ENCODE measurements around the gene ANKS1A.
A peak's percentile ranks its signal among the peaks of the same experiment; 100 is the strongest.
"Not testable (repeated sequence)": the region's sequence is repeated elsewhere in the genome, so short reads cannot be mapped to it uniquely, and the experiment has no call there.

ANKS1A gene

GRCh38 chr6:35108309-35108885 is 219.3 kb downstream of the ANKS1A start:
- CTCF ChIA-PET: no interaction called here
- Mint-ChIP-seq H3K27ac (no peak overlapping the region), H3K9me3 (no peaks in the 10 kb centered on the region), H3K4me3 (no peak overlapping the region), H3K27me3 (peaks cover 9% of the 10 kb centered on the region), H3K36me3 (no peaks in the 10 kb centered on the region), H3K4me1 (no peaks in the 10 kb centered on the region)
- DNase-seq: no peak

DNA sequence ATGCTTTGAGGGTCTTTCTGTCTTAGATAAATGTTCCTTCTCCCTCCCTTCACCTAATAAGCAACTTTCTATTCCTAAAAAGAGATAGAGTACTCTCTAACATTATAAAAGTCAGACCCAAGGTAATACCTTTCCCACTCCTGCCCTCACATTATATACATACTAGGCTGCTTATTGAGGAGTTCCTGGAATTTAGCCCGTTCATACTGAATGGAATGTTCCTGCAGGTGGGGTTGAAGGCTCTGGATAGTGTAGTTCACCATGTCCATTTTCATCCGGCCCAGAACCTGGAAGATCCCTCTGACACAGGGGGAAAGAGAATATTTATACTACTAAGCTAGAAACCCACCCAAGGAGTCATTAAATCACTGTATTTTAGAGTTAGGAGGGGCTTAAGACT is 231.7 kb downstream of the ANKS1A start:
- no peak for DNase-seq
- Mint-ChIP-seq H3K36me3 (no peaks in the 10 kb centered on the region), H3K27me3 (peaks cover 8% of the 10 kb centered on the region), H3K9me3 (no peaks in the 10 kb centered on the region), H3K4me3 (no peak overlapping the region), H3K27ac (no peak overlapping the region), H3K4me1 (no peaks in the 10 kb centered on the region)
- CTCF ChIA-PET: no interaction called here

DNA sequence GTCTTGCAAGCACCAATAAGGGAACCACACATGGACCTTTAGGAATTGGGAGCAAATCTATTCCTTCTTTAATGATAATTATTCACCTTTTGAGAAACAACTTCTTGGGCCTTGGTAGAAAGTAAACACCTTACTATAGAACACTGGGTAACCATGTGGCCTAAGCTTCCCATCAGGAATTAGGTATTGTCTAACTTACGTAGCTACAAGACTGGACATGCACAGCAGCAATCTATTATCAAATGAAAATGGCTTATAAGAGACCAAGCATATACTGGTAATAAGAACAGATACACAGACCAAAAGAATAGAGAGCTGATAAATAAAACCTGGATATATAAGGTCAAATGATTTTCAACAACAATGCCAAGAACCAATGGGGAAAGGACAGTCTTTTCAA is 235.3 kb downstream of the ANKS1A start:
- Mint-ChIP-seq H3K27me3 (peaks cover 23% of the 10 kb centered on the region), H3K9me3 (no peaks in the 10 kb centered on the region), H3K4me3 (no peak overlapping the region), H3K36me3 (no peaks in the 10 kb centered on the region), H3K27ac (no peak overlapping the region), H3K4me1 (no peaks in the 10 kb centered on the region)
- CTCF ChIA-PET: no interaction called here
- no peak for DNase-seq

DNA sequence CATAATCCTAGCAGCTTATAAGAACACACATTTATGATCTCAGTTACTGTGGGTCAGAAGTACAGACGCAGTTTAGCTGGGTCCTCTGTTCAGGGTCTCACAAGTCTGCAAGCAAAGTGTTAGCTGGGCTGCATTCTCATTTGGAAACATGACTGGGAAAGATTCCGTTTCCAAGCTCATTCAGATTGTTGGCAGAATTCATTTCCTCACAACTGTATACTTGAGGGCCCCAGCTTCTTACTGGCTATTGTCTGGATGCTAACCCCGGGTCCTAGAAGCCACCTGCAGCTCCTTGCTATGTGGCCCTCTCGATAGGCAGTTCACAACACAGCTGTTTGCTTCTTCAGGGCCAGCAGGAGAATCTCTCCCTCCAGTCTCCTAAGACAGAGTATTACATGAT is 239.0 kb downstream of the ANKS1A start:
- no peak for DNase-seq
- H3K27me3 Mint-ChIP-seq: peaks cover 27% of the 10 kb centered on the region
- CTCF ChIA-PET: interaction anchor here (1.3 to 2.4 kb wide), 3 partner anchors 11 to 17 kb away, joined by 4 to 10 read pairs (median 7); no protein-coding TSS in a partner anchor
- H3K9me3 Mint-ChIP-seq: no peaks in the 10 kb centered on the region
- H3K4me3 Mint-ChIP-seq: no peak overlapping the region
- no peaks in the 10 kb centered on the region for H3K36me3 Mint-ChIP-seq
- no peak overlapping the region for H3K27ac Mint-ChIP-seq
- no peaks in the 10 kb centered on the region for H3K4me1 Mint-ChIP-seq

DNA sequence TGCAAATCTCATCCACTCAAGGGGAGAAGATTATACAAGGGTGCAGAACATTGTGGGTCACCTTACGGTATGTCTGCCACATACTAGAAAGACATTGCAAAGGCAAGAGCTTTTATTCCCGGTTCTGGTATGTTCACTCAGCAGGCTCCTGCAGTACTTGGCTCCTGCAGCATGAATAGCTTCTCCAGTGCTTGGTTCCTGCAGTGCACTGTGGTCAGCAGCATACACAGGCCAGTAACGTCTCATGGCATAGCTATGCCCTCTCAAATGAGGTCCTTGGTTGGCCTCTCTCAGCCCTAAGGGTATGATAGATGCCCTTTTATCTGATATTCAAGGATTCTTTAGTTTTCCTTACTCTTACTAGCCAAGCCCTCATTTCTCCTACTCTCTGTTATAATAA is 239.4 kb downstream of the ANKS1A start:
- DNase-seq: no peak
- no peak overlapping the region for H3K27ac Mint-ChIP-seq
- H3K4me1 Mint-ChIP-seq: no peaks in the 10 kb centered on the region
- peaks cover 27% of the 10 kb centered on the region for H3K27me3 Mint-ChIP-seq
- CTCF ChIA-PET: interaction anchor here (1.1 to 2.4 kb wide), 4 partner anchors 11 to 142 kb away, joined by 3 to 10 read pairs (median 6); no protein-coding TSS in a partner anchor
- H3K9me3 Mint-ChIP-seq: no peaks in the 10 kb centered on the region
- H3K36me3 Mint-ChIP-seq: no peaks in the 10 kb centered on the region
- H3K4me3 Mint-ChIP-seq: no peak overlapping the region

DNA sequence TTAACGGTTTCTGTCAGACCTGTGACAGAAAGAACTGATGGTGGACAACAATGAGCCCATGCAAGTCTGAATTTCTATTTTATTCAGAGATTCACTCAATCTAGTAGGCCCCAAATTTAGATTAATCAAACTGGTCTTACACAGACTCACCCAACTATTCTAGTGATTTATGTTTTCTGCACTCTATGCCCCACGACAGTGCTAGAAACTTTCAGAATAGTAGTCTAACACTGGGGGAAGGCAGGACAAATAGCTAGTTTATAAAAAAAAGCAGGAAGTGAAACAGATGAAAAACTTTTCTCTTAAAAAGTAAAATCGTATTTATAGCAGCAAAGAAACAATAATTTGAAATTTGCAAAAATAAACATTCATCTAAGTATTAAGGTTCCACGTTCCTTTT is 247.1 kb downstream of the ANKS1A start:
- Mint-ChIP-seq H3K9me3 (no peaks in the 10 kb centered on the region), H3K4me1 (peaks cover 10% of the 10 kb centered on the region), H3K27ac (no peak overlapping the region), H3K36me3 (no peaks in the 10 kb centered on the region), H3K4me3 (no peak overlapping the region), H3K27me3 (peaks cover 14% of the 10 kb centered on the region)
- no peak for DNase-seq
- CTCF ChIA-PET: no interaction called here

- H3K4me3 Mint-ChIP-seq, H3K9me3 Mint-ChIP-seq, H3K36me3 Mint-ChIP-seq, DNase-seq, H3K27ac Mint-ChIP-seq: not testable (repeated sequence)
- CTCF ChIA-PET: interaction anchor here (1.1 to 3.7 kb wide), 3 partner anchors 22 to 151 kb away, joined by 3 to 56 read pairs (median 6); no protein-coding TSS in a partner anchor
- Mint-ChIP-seq H3K4me1 (peaks cover 20% of the 10 kb centered on the region), H3K27me3 (peaks cover 24% of the 10 kb centered on the region)
These were observed 249.1 kb downstream of the ANKS1A start for GRCh38 chr6:35138191-35138590.

GRCh38 chr6:35139470-35139869 is 250.4 kb downstream of the ANKS1A start:
- H3K9me3 Mint-ChIP-seq: no peaks in the 10 kb centered on the region
- H3K4me1 Mint-ChIP-seq: peaks cover 22% of the 10 kb centered on the region
- CTCF ChIA-PET: interaction anchor here (0.6 to 3.7 kb wide), 22 partner anchors 9 to 725 kb away, joined by 3 to 56 read pairs (median 4); no protein-coding TSS in a partner anchor
- H3K27me3 Mint-ChIP-seq: peaks cover 27% of the 10 kb centered on the region
- DNase-seq: no peak
- no peak overlapping the region for H3K4me3 Mint-ChIP-seq
- H3K36me3 Mint-ChIP-seq: no peaks in the 10 kb centered on the region
- H3K27ac Mint-ChIP-seq: no peak overlapping the region

DNA sequence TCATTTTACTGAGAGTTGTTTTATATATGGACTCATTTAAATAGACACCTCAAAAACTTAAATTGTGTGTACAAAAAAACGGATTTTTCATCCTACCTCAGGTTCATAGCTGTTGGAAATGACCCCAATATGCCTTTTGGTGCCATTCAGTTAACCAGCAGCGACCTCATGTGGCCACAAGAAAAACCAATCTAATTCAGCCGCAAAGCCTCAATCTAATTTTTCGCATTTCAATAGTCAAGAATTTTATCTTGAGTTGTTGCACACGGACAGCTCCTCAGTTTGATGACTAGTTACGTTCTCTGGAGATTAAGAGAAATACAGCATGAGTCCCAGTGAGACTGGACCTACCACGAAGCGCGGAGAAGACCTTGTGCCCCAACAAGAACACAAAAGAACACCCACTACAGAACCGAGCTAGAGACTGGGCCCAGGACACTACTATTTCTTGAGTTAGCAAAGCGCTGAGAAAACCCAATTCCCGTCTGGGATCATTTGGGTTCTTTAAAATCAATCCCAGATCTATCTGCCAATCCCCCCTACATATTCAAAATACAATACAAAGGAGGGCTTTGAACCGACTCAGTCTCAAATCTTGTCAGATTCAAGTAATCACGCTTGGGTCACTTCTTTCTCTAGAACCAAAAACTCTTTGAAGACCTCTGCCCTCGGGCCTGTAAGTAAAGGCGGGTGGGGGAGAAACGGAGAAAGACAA is 251.0 kb downstream of the ANKS1A start:
- no peak overlapping the region for H3K4me3 Mint-ChIP-seq
- CTCF ChIA-PET: interaction anchor here (0.6 to 3.7 kb wide), 24 partner anchors 8 to 725 kb away, joined by 3 to 56 read pairs (median 3); no protein-coding TSS in a partner anchor
- H3K27ac Mint-ChIP-seq: no peak overlapping the region
- peaks cover 27% of the 10 kb centered on the region for H3K27me3 Mint-ChIP-seq
- H3K4me1 Mint-ChIP-seq: peaks cover 22% of the 10 kb centered on the region
- no peaks in the 10 kb centered on the region for H3K36me3 Mint-ChIP-seq
- DNase-seq: peak; percentile 69
- no peaks in the 10 kb centered on the region for H3K9me3 Mint-ChIP-seq

DNA sequence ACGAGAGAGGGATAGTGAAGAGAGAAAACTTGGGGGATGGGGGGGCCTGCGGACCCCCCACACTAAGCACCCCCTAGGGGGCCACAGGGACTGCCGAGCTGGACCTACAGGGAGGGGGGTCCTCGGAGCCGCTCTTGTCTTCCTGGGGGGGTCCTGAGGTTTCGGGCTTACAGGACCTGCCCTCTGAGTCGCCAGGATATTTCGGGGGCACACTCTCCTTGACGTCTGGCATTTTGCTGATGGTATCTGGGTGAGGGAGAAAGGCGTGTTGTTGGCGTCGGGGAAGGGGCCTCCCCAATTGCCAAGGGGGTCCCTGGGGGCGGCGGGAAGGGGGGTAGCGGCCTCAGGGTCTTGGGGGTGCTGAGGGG is 251.6 kb downstream of the ANKS1A start:
- Mint-ChIP-seq H3K27ac (no peak overlapping the region), H3K27me3 (peaks cover 27% of the 10 kb centered on the region), H3K4me1 (peaks cover 22% of the 10 kb centered on the region), H3K36me3 (no peaks in the 10 kb centered on the region), H3K9me3 (no peaks in the 10 kb centered on the region), H3K4me3 (no peak overlapping the region)
- CTCF ChIA-PET: interaction anchor here (0.7 to 3.7 kb wide), 15 partner anchors 9 to 684 kb away, joined by 3 to 56 read pairs (median 4); no protein-coding TSS in a partner anchor
- DNase-seq: no peak
